Posterior cingulate gyrus (tissue), 11 donors: ENCODE results near the gene NAA60.

ENCODE experiments used
- DNase-seq, 10 donors: peaks; one replicate each; pipeline versions ENCODE4 v3.0.0 to v3.0.0-alpha.2; 2020 to 2021; ENCODE audit warnings: mixed read lengths in 3 of 10
- intact Hi-C: fragments of 100-400 bp; cut with DNase I; formaldehyde crosslinking; loops from one replicate; pipeline ENCODE4 v1.15.1; 2023

NAA60 gene

GRCh38 chr16:3530371-3530914 is 87.0 kb downstream of the NAA60 start:
- intact Hi-C loops = no loop called here
- no peak for DNase-seq

- no peak for DNase-seq
- intact Hi-C loops = no loop called here
Observed at GRCh38 chr16:3532741-3533140, 89.3 kb downstream of the NAA60 start.

DNA sequence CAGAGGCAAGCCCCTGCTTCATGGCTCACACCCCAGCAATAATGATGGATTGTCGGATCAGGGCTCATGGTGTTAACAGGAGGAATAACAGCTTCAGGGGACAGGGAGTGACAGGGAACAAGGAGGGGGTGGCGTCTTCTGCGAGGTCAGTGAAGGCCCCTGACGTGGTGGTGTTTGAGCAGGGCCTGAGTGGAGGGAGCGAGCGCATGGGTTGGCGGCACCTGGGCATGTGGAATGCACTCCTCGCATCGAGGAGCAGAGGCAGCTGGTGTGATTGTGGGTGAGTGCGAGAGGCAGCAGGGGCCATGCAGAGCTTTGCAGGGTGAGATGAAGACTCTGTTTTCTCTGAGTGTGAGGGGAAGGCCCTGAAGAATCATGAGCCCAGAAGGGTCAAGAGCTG is 90.6 kb downstream of the NAA60 start:
- DNase-seq = no peak
- intact Hi-C loops = no loop called here

DNA sequence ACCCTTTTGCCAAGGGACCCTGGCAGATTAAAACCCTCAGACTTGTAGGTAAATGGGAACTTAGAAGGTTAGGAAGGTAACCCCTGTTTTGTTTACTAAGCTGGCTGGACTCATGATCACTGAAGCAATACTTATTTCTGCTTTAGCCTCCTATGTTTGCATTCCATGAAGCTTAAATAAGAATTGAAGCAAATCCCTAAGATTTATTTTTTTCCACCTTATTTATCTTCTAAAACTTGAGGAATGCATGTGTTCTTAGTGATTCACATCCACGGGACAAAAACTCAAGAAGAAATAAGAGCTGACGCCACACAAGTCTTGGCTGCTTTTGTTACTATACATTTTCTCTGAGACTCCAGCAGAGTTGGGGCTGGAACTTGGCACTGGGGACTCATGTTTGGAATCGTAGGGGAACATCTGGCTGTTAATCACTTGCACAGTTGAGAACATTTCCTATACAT is 92.8 kb downstream of the NAA60 start:
- no peak for DNase-seq
- intact Hi-C loops = no loop called here
